GM12892 (cell line): Measurements from ENCODE around the gene PTPRN2.

Source experiments
- DNase-seq: peaks from one replicate; pipeline ENCODE4 v3.0.0; 2011; ENCODE audit not compliant: insufficient read length
- FAIRE-seq: peaks from 2 replicates; lab custom pipeline; 2011; peaks lifted over from hg19 to GRCh38; lab: Jason Lieb, UNC
- POLR2A ChIP-seq: IDR thresholded peaks from 2 replicates; pipeline ENCODE4 v1.6.1; 2011; ENCODE audit warnings: low read depth, low read length, control low read depth
- POLR2AphosphoS5 ChIP-seq: IDR thresholded peaks from 2 replicates; pipeline ENCODE4 v1.6.1; 2011; ENCODE audit warnings: low read depth, low read length, control low read depth
- TAF1 ChIP-seq: IDR thresholded peaks from 2 replicates; pipeline ENCODE4 v1.6.1; 2011; ENCODE audit warnings: low read depth, mild to moderate bottlenecking, control low read depth, low read length, borderline replicate concordance

The PTPRN2 gene

GRCh38 chr7:157577061-157577460, 1010.6 kb downstream of the PTPRN2 start:
- FAIRE-seq (no peak), DNase-seq (no peak)
- no peak for TF ChIP-seq POLR2AphosphoS5
- TF ChIP-seq TAF1: no peak
- no peak for TF ChIP-seq POLR2A

GRCh38 chr7:157576415-157576814, 1011.2 kb downstream of the PTPRN2 start:
- no peak for DNase-seq
- TF ChIP-seq POLR2A (no peak), POLR2AphosphoS5 (no peak), TAF1 (no peak)
- FAIRE-seq: no peak

GRCh38 chr7:157575777-157576176, 1011.8 kb downstream of the PTPRN2 start:
- DNase-seq (no peak), FAIRE-seq (no peak)
- TF ChIP-seq POLR2AphosphoS5 (no peak), TAF1 (no peak), POLR2A (no peak)

GRCh38 chr7:157574914-157575586, 1012.6 kb downstream of the PTPRN2 start:
- TF ChIP-seq TAF1 (no peak), POLR2A (no peak), POLR2AphosphoS5 (no peak)
- no peak for FAIRE-seq
- no peak for DNase-seq

- DNase-seq (no peak), FAIRE-seq (no peak)
- TF ChIP-seq POLR2A: no peak
These were observed 1013.4 kb downstream of the PTPRN2 start for GRCh38 chr7:157574120-157574825.

GRCh38 chr7:157573244-157573643, 1014.4 kb downstream of the PTPRN2 start:
- TF ChIP-seq TAF1: no peak
- TF ChIP-seq POLR2AphosphoS5: no peak
- TF ChIP-seq POLR2A: no peak
- FAIRE-seq: no peak
- no peak for DNase-seq

- DNase-seq (no peak), FAIRE-seq (no peak)
- TF ChIP-seq POLR2A (no peak), POLR2AphosphoS5 (no peak), TAF1 (no peak)
These were observed 1015.0 kb downstream of the PTPRN2 start for GRCh38 chr7:157572622-157573021.

GRCh38 chr7:157570531-157571200, 1017.0 kb downstream of the PTPRN2 start:
- DNase-seq (no peak), FAIRE-seq (no peak)

GRCh38 chr7:157569967-157570366, 1017.7 kb downstream of the PTPRN2 start:
- no peak for FAIRE-seq
- TF ChIP-seq POLR2A (no peak), TAF1 (no peak), POLR2AphosphoS5 (no peak)
- DNase-seq: no peak

More at GRCh38 chr7:157570531-157571200, 1017.0 kb downstream of the PTPRN2 start:
- no peak for TF ChIP-seq POLR2AphosphoS5
- TF ChIP-seq POLR2A: no peak
- no peak for TF ChIP-seq TAF1

GRCh38 chr7:157568770-157569584, 1018.6 kb downstream of the PTPRN2 start:
- DNase-seq: peak; percentile 38
- no peak for FAIRE-seq
- TF ChIP-seq POLR2AphosphoS5 (no peak), TAF1 (no peak), POLR2A (no peak)

- FAIRE-seq (no peak), DNase-seq (no peak)
- TF ChIP-seq TAF1: no peak
These were observed 1019.4 kb downstream of the PTPRN2 start for GRCh38 chr7:157568106-157568769.
